Ishikawa (cell line): ENCODE data around the gene OR52N2.

Experiments used
- CEBPB ChIP-seq: IDR thresholded peaks from 2 replicates; pipeline ENCODE4 v1.6.1; 2012
- CREB1 ChIP-seq: IDR thresholded peaks from 2 replicates; pipeline ENCODE4 v1.6.1; 2012; ENCODE audit warnings: low read depth
- EGR1 ChIP-seq: IDR thresholded peaks from 2 replicates; pipeline ENCODE4 v1.6.1; 2012
- EP300 ChIP-seq: IDR thresholded peaks from 2 replicates; pipeline ENCODE4 v1.6.1; 2012; ENCODE audit warnings: borderline replicate concordance
- FOXM1 ChIP-seq: IDR thresholded peaks from 2 replicates; pipeline ENCODE4 v1.6.1; 2012; ENCODE audit warnings: low read depth, borderline replicate concordance
- MAX ChIP-seq: IDR thresholded peaks from 2 replicates; pipeline ENCODE4 v1.6.1; 2012
- NFIC ChIP-seq: IDR thresholded peaks from 2 replicates; pipeline ENCODE4 v1.6.1; 2012
- RAD21 ChIP-seq: IDR thresholded peaks from 2 replicates; pipeline ENCODE4 v1.6.1; 2012; ENCODE audit warnings: low read depth
- TAF1 ChIP-seq: IDR thresholded peaks from 2 replicates; pipeline ENCODE4 v1.6.1; 2012; ENCODE audit warnings: low read depth, mild to moderate bottlenecking
- TCF12 ChIP-seq: IDR thresholded peaks from 2 replicates; pipeline ENCODE4 v1.6.1; 2012; ENCODE audit warnings: low read depth
- TEAD4 ChIP-seq: IDR thresholded peaks from 2 replicates; pipeline ENCODE4 v1.6.1; 2012
- YY1 ChIP-seq: IDR thresholded peaks from 2 replicates; pipeline ENCODE4 v1.6.1; 2012; ENCODE audit warnings: low read depth
- ZBTB7A ChIP-seq: IDR thresholded peaks from 2 replicates; pipeline ENCODE4 v1.6.1; 2012; ENCODE audit warnings: low read depth
- TF ChIP-seq, protein P1 (sequence below): IDR thresholded peaks from 2 replicates; pipeline ENCODE4 v1.6.1; 2012; ENCODE audit warnings: low read depth, mild to moderate bottlenecking
- TF ChIP-seq, protein P2 (sequence below): IDR thresholded peaks from 2 replicates; pipeline ENCODE4 v1.6.1; 2012

Gene OR52N2

GRCh38 chr11:5841797-5842196, 33.1 kb downstream of the OR52N2 start, which contains the start of gene OR52E6:
OR52E6 (minus strand) TSS chr11:5841897; CDS start chr11:5841897, 0 bp downstream.
- TF ChIP-seq YY1, result no peak
- TF ChIP-seq CEBPB, result no peak
- no peak for TF ChIP-seq NFIC
- TF ChIP-seq, protein P1, sequence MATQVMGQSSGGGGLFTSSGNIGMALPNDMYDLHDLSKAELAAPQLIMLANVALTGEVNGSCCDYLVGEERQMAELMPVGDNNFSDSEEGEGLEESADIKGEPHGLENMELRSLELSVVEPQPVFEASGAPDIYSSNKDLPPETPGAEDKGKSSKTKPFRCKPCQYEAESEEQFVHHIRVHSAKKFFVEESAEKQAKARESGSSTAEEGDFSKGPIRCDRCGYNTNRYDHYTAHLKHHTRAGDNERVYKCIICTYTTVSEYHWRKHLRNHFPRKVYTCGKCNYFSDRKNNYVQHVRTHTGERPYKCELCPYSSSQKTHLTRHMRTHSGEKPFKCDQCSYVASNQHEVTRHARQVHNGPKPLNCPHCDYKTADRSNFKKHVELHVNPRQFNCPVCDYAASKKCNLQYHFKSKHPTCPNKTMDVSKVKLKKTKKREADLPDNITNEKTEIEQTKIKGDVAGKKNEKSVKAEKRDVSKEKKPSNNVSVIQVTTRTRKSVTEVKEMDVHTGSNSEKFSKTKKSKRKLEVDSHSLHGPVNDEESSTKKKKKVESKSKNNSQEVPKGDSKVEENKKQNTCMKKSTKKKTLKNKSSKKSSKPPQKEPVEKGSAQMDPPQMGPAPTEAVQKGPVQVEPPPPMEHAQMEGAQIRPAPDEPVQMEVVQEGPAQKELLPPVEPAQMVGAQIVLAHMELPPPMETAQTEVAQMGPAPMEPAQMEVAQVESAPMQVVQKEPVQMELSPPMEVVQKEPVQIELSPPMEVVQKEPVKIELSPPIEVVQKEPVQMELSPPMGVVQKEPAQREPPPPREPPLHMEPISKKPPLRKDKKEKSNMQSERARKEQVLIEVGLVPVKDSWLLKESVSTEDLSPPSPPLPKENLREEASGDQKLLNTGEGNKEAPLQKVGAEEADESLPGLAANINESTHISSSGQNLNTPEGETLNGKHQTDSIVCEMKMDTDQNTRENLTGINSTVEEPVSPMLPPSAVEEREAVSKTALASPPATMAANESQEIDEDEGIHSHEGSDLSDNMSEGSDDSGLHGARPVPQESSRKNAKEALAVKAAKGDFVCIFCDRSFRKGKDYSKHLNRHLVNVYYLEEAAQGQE, result no peak
- TF ChIP-seq EP300, result no peak
- TF ChIP-seq TCF12, result no peak
- no peak for TF ChIP-seq ZBTB7A
- TF ChIP-seq, protein P2, sequence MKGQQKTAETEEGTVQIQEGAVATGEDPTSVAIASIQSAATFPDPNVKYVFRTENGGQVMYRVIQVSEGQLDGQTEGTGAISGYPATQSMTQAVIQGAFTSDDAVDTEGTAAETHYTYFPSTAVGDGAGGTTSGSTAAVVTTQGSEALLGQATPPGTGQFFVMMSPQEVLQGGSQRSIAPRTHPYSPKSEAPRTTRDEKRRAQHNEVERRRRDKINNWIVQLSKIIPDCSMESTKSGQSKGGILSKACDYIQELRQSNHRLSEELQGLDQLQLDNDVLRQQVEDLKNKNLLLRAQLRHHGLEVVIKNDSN, result no peak
- no peak for TF ChIP-seq EGR1
- no peak for TF ChIP-seq FOXM1
- TF ChIP-seq CREB1, result no peak

GRCh38 chr11:5846701-5847100, 38.0 kb downstream of the OR52N2 start:
- TF ChIP-seq TCF12 (no peak), CEBPB (no peak), ZBTB7A (no peak), EGR1 (no peak), NFIC (no peak), YY1 (no peak), EP300 (no peak), MAX (no peak), RAD21 (no peak), TAF1 (no peak), FOXM1 (no peak), TEAD4 (no peak), CREB1 (no peak)
- TF ChIP-seq, protein P1, result no peak
- TF ChIP-seq, protein P2, result no peak

DNA sequence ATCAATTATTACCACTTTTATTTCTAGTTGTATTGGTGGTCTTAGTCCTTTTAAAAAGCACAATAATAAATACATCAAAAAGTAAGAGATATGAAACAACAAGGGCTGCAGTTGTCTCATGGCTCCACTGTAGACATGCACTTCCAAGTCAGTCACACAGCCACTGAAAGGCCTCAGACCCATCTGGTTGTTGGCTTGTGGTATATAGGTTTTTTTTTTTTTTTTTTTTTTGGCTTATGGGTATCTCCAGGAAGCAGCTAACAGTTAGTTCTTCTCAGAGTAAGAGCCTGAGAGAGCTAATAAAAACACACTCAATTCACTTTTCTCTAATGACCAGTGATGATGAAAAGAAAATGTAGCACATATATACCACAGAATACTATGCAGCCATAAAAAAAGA, 39.0 kb downstream of the OR52N2 start:
- TF ChIP-seq, protein P2, result no peak
- no peak for TF ChIP-seq EGR1
- no peak for TF ChIP-seq NFIC
- no peak for TF ChIP-seq MAX
- TF ChIP-seq EP300, result no peak
- no peak for TF ChIP-seq FOXM1
- TF ChIP-seq CEBPB, result no peak
- no peak for TF ChIP-seq YY1
- TF ChIP-seq TCF12, result no peak
- TF ChIP-seq RAD21, result no peak
- TF ChIP-seq, protein P1, result no peak
- TF ChIP-seq ZBTB7A, result no peak

- TF ChIP-seq MAX, result no peak
- no peak for TF ChIP-seq CEBPB
- no peak for TF ChIP-seq EGR1
- TF ChIP-seq RAD21, result no peak
- no peak for TF ChIP-seq ZBTB7A
- TF ChIP-seq NFIC, result no peak
- TF ChIP-seq, protein P2, result no peak
- TF ChIP-seq, protein P1, result no peak
- no peak for TF ChIP-seq TCF12
- TF ChIP-seq YY1, result no peak
- no peak for TF ChIP-seq TEAD4
- TF ChIP-seq FOXM1, result no peak
- TF ChIP-seq CREB1, result no peak
Observed at GRCh38 chr11:5851002-5851401, 42.3 kb downstream of the OR52N2 start.
